ENCODE results near the gene ACVR1. TPM values are rescaled to one million over a fixed set of nuclear protein-coding genes. Genes with fewer than 3 reads are reported as not detected.
A peak's percentile ranks its signal among the peaks of the same experiment; 100 is the strongest.

Gene ACVR1
- total and polyA plus RNA-seq, 2 of the 13 experiments (the other 11 are each of a cell fraction or from before 2014, with no cell fraction given) = 2.3 to 5.4 TPM

DNA sequence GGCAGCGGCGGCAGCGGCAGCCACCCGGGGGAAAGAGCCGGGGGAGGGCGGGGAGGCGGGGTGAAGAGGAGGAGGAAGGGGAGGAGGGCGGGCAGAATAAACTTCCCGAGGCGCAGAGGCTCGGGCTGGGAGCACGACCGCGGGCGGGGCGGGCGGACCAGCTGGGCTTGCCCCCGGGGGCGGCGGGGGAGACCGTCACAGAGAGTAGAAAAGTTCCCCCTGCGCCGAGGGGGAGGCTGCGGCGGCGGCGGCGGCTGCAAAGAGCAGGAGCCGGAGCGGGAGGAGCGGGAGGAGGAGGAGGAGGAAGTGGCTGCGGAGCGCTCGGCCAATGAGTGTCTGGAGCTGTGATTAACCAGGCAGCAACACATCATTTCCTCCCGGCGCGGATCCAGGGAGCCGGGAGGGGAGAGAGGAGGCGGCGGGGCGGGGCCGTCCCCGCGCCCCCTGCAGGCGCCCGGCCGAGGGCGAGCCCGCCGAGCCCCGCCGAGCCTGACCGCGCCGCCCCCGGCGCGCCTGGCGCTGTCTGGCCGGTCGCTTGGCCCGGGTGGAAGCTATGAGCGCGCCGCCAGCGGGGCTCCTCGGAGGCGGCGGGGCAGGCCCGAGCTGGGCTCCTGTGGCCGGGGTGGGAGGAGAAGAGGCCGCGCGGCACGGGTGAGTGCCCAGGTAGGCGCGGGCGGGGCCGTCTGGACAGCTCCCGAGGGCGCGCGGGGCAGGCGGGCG is at the start of gene ACVR1 (continued):
- TF ChIP-seq, protein P1, sequence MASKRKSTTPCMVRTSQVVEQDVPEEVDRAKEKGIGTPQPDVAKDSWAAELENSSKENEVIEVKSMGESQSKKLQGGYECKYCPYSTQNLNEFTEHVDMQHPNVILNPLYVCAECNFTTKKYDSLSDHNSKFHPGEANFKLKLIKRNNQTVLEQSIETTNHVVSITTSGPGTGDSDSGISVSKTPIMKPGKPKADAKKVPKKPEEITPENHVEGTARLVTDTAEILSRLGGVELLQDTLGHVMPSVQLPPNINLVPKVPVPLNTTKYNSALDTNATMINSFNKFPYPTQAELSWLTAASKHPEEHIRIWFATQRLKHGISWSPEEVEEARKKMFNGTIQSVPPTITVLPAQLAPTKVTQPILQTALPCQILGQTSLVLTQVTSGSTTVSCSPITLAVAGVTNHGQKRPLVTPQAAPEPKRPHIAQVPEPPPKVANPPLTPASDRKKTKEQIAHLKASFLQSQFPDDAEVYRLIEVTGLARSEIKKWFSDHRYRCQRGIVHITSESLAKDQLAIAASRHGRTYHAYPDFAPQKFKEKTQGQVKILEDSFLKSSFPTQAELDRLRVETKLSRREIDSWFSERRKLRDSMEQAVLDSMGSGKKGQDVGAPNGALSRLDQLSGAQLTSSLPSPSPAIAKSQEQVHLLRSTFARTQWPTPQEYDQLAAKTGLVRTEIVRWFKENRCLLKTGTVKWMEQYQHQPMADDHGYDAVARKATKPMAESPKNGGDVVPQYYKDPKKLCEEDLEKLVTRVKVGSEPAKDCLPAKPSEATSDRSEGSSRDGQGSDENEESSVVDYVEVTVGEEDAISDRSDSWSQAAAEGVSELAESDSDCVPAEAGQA (IDR thresholded peaks at IDR 0.05; ENCODE audit: low read depth) = 0 out of 2 replicates have a peak, but pooled peaks have one; percentile 42
- TF ChIP-seq, protein P1 (CRISPR knock-in tag; IDR thresholded peaks at IDR 0.05; ENCODE audit: borderline replicate concordance) = 0 out of 2 replicates have a peak, but pooled peaks have one; percentile 19
- TF ChIP-seq CBX5 (CRISPR knock-in tag; IDR thresholded peaks at IDR 0.05; ENCODE audit: borderline replicate concordance) (peak; percentile 52; the same call in 1 of the 2 replicates), SKI (IDR thresholded peaks at IDR 0.05; ENCODE audit: partially characterized antibody) (peak; percentile 97), CREB3 (CRISPR knock-in tag; IDR thresholded peaks at IDR 0.05) (no peak), ARNTL (CRISPR knock-in tag; IDR thresholded peaks at IDR 0.05) (0 out of 2 replicates have a peak, but pooled peaks have one; percentile 36), PAF1 (CRISPR knock-in tag; IDR thresholded peaks at IDR 0.05) (no peak), HMGA1 (CRISPR knock-in tag; conservative IDR thresholded peaks at IDR 0.05) (no peak), YEATS4 (CRISPR knock-in tag; IDR thresholded peaks at IDR 0.05; ENCODE audit: borderline replicate concordance) (peak; percentile 65; the same call in 1 of the 2 replicates), KAT7 (CRISPR knock-in tag; IDR thresholded peaks at IDR 0.05; ENCODE audit: borderline replicate concordance) (peak; percentile 97; the same call in 1 of the 2 replicates), ZNF124 (CRISPR knock-in tag; IDR thresholded peaks at IDR 0.05) (0 out of 2 replicates have a peak, but pooled peaks have one; percentile 23), HNRNPLL (IDR thresholded peaks at IDR 0.05; ENCODE audit: low read depth, low read length, poor library complexity, severe bottlenecking) (peak; percentile 43), RNF219 (CRISPR knock-in tag; IDR thresholded peaks at IDR 0.05) (no peak), HMG20B (CRISPR knock-in tag; conservative IDR thresholded peaks at IDR 0.05) (peak; percentile 70), TCF12 (IDR thresholded peaks at IDR 0.05) (no peak), TCF12 (CRISPR knock-in tag; IDR thresholded peaks at IDR 0.05) (0 out of 2 replicates have a peak, but pooled peaks have one; percentile 5), GABPA (IDR thresholded peaks at IDR 0.05; ENCODE audit: low read depth, low read length) (peak; percentile 68), GABPA (CRISPR knock-in tag; IDR thresholded peaks at IDR 0.05; ENCODE audit: low read depth) (peak; percentile 86)
- TF ChIP-seq, protein P2, sequence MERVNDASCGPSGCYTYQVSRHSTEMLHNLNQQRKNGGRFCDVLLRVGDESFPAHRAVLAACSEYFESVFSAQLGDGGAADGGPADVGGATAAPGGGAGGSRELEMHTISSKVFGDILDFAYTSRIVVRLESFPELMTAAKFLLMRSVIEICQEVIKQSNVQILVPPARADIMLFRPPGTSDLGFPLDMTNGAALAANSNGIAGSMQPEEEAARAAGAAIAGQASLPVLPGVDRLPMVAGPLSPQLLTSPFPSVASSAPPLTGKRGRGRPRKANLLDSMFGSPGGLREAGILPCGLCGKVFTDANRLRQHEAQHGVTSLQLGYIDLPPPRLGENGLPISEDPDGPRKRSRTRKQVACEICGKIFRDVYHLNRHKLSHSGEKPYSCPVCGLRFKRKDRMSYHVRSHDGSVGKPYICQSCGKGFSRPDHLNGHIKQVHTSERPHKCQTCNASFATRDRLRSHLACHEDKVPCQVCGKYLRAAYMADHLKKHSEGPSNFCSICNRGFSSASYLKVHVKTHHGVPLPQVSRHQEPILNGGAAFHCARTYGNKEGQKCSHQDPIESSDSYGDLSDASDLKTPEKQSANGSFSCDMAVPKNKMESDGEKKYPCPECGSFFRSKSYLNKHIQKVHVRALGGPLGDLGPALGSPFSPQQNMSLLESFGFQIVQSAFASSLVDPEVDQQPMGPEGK (CRISPR knock-in tag; IDR thresholded peaks at IDR 0.05) = peak; percentile 93
